Activated naive CD4-positive, alpha-beta T cell treated with anti-CD3 and anti-CD28 coated beads, Interleukin-2, amount 50 U/mL, for 72 hours (primary cell): Measurements from ENCODE around the gene ZC3H18. TPM values are rescaled to one million over a fixed set of nuclear protein-coding genes. Genes with fewer than 3 reads are reported as not detected.
"Not testable (repeated sequence)": the region's sequence is repeated elsewhere in the genome, so short reads cannot be mapped to it uniquely, and the experiment has no call there.

Source experiments
- ATAC-seq, 2 donors: fragments of 150-1000 bp; cut with Tn5 transposase; 2 replicates each; pipeline ENCODE4 v1.10.0; 2021; ENCODE audit warnings: mild to moderate bottlenecking in 2 of 2, moderate library complexity in 2 of 2
- DNase-seq, 2 donors: peaks; one replicate each; pipeline ENCODE4 v3.0.0; 2021 to 2022; ENCODE audit warnings: low spot score in 2 of 2
- H3K27ac Mint-ChIP-seq, 2 donors: one replicate each; pipeline ENCODE4 v1.8.0; 2022; ENCODE audit warnings: mild to moderate bottlenecking in 2 of 2, mixed read lengths in 2 of 2
- H3K36me3 Mint-ChIP-seq, 2 donors: one replicate each; pipeline ENCODE4 v1.8.0; 2022; ENCODE audit warnings: mixed read lengths in 2 of 2
- H3K9me3 Mint-ChIP-seq, 2 donors: one replicate each; pipeline ENCODE4 v1.8.0; 2022; ENCODE audit warnings: mixed read lengths in 2 of 2
- total RNA-seq, 2 donors: library from RNA; stranded (reverse); gene quantifications; one replicate each; pipeline ENCODE4 v1.2.3, GENCODE V29; 2022

The ZC3H18 gene
- total RNA-seq, 2 donors from 2014 or later = 70.3 to 71.9 TPM

DNA sequence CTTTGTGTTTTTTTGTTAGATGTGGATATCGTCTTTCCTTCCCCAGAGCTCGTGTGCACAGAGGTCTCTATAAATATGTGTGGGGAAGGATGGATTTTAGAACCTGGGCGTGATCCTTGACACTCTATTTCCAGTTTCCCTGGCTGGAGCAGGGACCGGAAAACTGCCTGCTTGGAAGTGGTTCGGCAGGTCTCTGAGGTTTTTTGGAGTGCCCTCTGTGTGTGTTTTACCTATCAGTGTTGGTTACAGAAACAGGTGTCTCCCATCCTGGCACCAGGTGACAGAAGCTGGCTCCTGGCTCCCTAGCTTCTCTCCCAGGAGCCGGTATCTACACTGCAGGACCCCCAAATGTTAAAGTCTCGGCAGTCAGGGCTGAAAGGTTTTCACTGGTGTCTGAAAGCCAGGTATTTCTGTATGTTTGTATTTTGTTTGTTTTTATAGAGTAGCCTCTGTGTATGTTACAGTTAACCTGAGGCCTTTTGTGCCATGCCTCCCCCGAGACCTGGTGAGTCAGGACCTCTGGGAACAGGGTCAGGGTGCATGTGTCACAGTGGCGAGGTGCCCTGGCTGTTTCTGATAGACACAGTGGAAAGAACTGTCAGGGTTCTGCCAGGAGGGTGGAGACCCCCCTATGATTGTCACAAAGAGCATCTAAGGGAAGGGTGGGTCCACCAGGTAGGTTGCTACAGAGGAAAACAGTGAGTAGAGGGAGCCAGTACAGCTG, 31.3 kb downstream of the ZC3H18 start:
- Mint-ChIP-seq H3K9me3 (no peaks in the 10 kb centered on the region), H3K27ac (peak overlapping the region in 1 of 2 donors; percentile 37), H3K36me3 (peaks cover 9 to 13% of the 10 kb centered on the region in 2 donors)
- no peak for DNase-seq
- no peak for ATAC-seq

- DNase-seq = no peak
- H3K9me3 Mint-ChIP-seq = no peaks in the 10 kb centered on the region
- peak overlapping the region in 1 of 2 donors; percentile 37 for H3K27ac Mint-ChIP-seq
- no peak for ATAC-seq
- peaks cover 9 to 13% of the 10 kb centered on the region in 2 donors for H3K36me3 Mint-ChIP-seq
Observed at GRCh38 chr16:88602091-88602490, 31.9 kb downstream of the ZC3H18 start.

- no peak overlapping the region for H3K27ac Mint-ChIP-seq
- DNase-seq = no peak
- H3K36me3 Mint-ChIP-seq = peaks cover 5 to 7% of the 10 kb centered on the region in 2 donors
- ATAC-seq = no peak
- H3K9me3 Mint-ChIP-seq = no peaks in the 10 kb centered on the region
Observed at GRCh38 chr16:88605186-88606147, 35.3 kb downstream of the ZC3H18 start.

DNA sequence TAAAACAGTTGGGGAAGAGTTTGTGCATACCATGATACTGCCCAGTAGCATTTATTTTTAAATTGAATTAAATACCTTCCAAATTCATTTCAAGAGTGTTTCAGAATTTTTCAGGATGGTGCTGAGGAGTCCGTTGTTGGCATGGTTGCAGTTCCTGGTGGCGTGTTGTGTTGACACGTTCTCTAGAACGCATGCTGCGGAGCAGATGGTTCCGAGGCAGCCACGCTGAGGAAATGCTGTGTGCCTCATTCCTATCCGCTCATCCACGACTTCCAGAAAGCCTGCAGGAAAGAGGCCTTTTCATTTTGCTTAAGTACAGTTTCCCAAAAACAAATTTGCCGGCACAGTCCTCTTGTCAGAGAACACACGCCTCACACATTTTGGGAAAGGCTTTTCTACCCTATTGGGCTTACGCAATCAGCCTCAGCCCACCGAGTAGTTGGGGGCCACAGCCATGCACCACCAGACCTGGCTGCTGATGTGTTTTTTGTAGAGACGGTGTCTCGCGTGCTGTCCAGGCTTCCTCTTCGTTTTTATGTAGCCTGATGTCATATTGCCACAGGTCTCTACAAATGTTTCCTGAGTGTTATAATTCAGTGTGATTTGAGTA, 36.0 kb downstream of the ZC3H18 start:
- ATAC-seq (no peak), DNase-seq (no peak)
- Mint-ChIP-seq H3K36me3 (peaks cover 5% of the 10 kb centered on the region in 2 donors), H3K27ac (no peak overlapping the region), H3K9me3 (no peaks in the 10 kb centered on the region)

DNA sequence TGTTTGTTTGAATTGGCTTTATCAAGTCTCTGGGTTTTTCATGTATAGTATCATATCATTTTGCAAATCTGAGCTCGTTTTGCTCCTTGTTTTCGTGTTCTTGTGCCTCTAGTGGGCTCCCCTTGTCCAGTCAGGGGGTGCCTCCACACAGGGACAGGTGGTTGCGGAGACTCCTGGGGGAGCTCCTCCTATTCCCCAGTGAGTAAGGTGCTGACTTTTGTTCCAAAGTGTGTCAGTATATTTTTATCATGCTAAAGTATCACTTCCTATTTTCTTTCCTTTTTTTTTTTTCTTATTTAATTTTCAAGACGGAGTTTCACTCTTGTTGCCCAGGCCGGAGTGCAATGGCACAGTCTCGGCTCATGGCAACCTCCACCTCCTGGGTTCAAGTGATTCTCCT, 37.9 kb downstream of the ZC3H18 start:
- DNase-seq = no peak
- Mint-ChIP-seq H3K27ac (peak overlapping the region in 1 of 2 donors; percentile 37), H3K36me3 (peaks cover 0 to 5% of the 10 kb centered on the region in 2 donors), H3K9me3 (no peaks in the 10 kb centered on the region)
- ATAC-seq = no peak

DNA sequence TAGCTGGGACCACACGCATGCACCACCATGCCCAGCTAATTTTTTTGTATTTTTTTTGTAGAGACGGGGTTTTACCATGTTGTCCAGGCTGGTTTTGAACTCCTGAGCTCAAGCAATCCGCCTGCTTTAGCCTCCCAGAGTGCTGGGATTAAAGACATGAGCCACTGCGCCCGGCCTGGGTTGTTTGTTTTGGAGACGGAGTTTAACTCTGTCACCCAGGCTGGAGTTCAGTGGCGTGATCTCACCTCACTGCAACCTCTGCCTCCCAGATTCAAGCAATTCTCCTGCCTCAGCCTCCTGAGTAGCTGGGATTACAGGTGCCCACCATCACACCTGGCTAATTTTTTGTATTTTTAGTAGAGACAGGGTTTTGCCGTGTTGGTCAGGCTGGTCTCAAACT, 39.2 kb downstream of the ZC3H18 start:
- not testable (repeated sequence) for DNase-seq, ATAC-seq, H3K9me3 Mint-ChIP-seq, H3K27ac Mint-ChIP-seq, H3K36me3 Mint-ChIP-seq

DNA sequence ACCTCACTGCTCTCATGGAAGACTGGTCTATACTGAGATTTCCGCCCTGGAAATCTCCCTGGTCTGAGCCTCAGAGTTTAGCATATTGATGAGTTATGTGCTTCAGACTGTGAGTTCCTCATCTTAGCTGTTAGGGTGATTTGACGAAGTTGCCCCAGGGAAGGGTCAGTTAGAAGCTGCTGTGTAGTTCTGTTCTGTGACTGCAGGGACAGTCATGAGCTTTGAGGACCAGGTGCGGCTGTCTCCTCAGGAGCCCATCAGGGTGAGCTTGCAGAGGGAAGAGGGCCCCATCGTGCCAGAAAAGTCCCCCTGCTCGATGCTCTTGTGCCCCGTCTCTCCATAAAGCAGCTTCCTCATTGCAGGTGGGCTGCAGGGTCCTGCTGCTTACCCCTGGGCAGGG, 39.9 kb downstream of the ZC3H18 start:
- DNase-seq = no peak
- peaks cover 0 to 5% of the 10 kb centered on the region in 2 donors for H3K36me3 Mint-ChIP-seq

GRCh38 chr16:88610909-88611812, 41.0 kb downstream of the ZC3H18 start:
- DNase-seq (no peak), ATAC-seq (no peak)
- no peaks in the 10 kb centered on the region for H3K9me3 Mint-ChIP-seq
- H3K36me3 Mint-ChIP-seq = peaks cover 0 to 5% of the 10 kb centered on the region in 2 donors
- H3K27ac Mint-ChIP-seq = peak overlapping the region in 1 of 2 donors; percentile 1

More for the DNA sequence above, 39.9 kb downstream of the ZC3H18 start:
- Mint-ChIP-seq H3K27ac (no peak overlapping the region), H3K9me3 (no peaks in the 10 kb centered on the region)
- ATAC-seq = no peak

- DNase-seq = no peak
- Mint-ChIP-seq H3K36me3 (peaks cover 0 to 5% of the 10 kb centered on the region in 2 donors), H3K9me3 (no peaks in the 10 kb centered on the region), H3K27ac (peak overlapping the region in 1 of 2 donors; percentile 19)
- no peak for ATAC-seq
Observed at GRCh38 chr16:88613293-88613692, 43.1 kb downstream of the ZC3H18 start.

GRCh38 chr16:88613911-88614817, 44.0 kb downstream of the ZC3H18 start:
- DNase-seq (no peak), ATAC-seq (no peak)
- H3K36me3 Mint-ChIP-seq = peaks cover 0 to 5% of the 10 kb centered on the region in 2 donors
- H3K27ac Mint-ChIP-seq = peak overlapping the region in 1 of 2 donors; percentile 83
- H3K9me3 Mint-ChIP-seq = no peaks in the 10 kb centered on the region

- no peak for ATAC-seq
- no peak for DNase-seq
- peak overlapping the region in 1 of 2 donors; percentile 83 for H3K27ac Mint-ChIP-seq
- no peaks in the 10 kb centered on the region for H3K9me3 Mint-ChIP-seq
- H3K36me3 Mint-ChIP-seq = peaks cover 0 to 5% of the 10 kb centered on the region in 2 donors
Observed at GRCh38 chr16:88614818-88615580, 44.8 kb downstream of the ZC3H18 start.

DNA sequence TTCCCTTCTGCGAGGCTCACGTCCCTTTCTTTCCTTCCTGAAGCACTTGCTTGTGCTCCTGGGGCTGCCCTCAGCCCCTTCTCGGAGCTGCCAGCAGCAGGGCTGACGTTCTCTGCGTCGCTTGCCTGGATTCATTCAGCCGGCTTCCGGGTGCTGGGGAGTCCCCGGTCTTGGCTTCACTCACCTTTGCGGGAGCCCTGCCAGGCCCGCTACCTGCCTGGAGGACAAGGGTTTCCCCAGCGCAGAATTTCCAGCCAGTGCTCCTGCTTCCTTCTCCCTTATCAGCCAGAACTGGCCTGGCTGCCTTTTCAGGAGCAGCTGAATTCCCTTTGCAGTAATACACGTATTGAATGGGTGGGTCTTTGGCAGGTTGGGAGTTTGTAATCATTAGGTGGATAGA, 46.1 kb downstream of the ZC3H18 start:
- ATAC-seq (no peak), DNase-seq (no peak)
- Mint-ChIP-seq H3K9me3 (no peaks in the 10 kb centered on the region), H3K27ac (peak overlapping the region; percentile 45 to 81), H3K36me3 (no peaks in the 10 kb centered on the region)

DNA sequence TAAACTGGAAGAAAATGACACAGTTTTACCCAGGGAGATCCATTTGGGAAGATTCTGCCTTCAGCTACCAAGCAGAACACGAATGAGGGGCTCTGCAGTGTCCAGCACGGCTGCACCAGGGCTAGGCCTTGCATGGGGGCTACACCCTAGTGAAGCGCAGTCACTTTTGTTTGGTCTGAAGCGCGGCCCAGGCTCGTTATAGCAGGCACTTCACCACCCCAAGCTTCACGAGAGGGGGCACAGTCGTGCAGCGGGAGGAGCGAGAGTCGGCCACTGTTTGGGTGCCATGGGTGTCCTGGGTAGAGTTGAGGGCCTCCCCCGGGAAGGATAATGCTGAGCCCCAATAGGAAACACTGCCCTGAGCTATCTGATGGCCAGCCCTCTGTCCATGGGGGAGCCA, 46.5 kb downstream of the ZC3H18 start:
- ATAC-seq (no peak), DNase-seq (no peak)
- Mint-ChIP-seq H3K36me3 (no peaks in the 10 kb centered on the region), H3K27ac (peak overlapping the region; percentile 45 to 47), H3K9me3 (no peaks in the 10 kb centered on the region)

- Mint-ChIP-seq H3K36me3 (peaks cover 0 to 6% of the 10 kb centered on the region in 2 donors), H3K9me3 (no peaks in the 10 kb centered on the region), H3K27ac (peak overlapping the region; percentile 8 to 91)
- DNase-seq = no peak
- ATAC-seq = no peak
Observed at GRCh38 chr16:88617268-88618031, 47.2 kb downstream of the ZC3H18 start.
